Mucosa of stomach (tissue), 1 donor: ENCODE measurements around the gene KAT6B.
A peak's percentile ranks its signal among the peaks of the same experiment; 100 is the strongest.

Experiments
- H3K27me3 ChIP-seq: one replicate; pipeline ENCODE4 v1.7.0; 2013; ENCODE audit warnings: mild to moderate bottlenecking, low read length; ENCODE audit not compliant: control insufficient read depth, insufficient read depth
- H3K36me3 ChIP-seq: one replicate; pipeline ENCODE4 v1.7.0; 2013; ENCODE audit warnings: low read length; ENCODE audit not compliant: control insufficient read depth, insufficient read depth
- H3K4me1 ChIP-seq: one replicate; pipeline ENCODE4 v1.7.0; 2013; ENCODE audit warnings: mild to moderate bottlenecking, low read length; ENCODE audit not compliant: control insufficient read depth, insufficient read depth
- H3K4me3 ChIP-seq: one replicate; pipeline ENCODE4 v1.7.0; 2013; ENCODE audit warnings: low read length
- H3K9ac ChIP-seq: one replicate; pipeline ENCODE4 v1.7.0; 2013; ENCODE audit warnings: mild to moderate bottlenecking, low read length, moderate library complexity
- H3K9me3 ChIP-seq: one replicate; pipeline ENCODE4 v1.7.0; 2013; ENCODE audit warnings: mild to moderate bottlenecking, low read length, moderate library complexity; ENCODE audit not compliant: control insufficient read depth
- donor health status: Pancreatic carcinoma.

Gene KAT6B

DNA sequence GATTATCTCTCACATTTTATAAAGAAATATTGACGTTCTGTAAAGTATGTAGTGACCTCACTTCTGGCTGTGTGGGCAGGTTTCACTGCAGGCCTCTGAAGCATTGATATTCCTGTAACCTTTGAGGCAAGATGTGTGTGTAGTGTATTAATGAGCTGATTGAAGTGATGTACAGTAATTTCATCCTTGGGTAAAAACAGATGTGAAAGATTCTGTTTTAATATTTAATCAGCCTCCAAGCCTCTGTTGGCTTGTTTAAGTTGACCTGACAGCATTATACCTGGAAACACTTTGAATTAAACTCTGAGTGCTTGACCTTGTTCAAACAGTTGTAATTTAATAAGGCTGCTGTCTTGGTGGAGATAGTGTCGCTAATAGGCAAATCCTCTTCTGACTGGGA, 74.9 kb downstream of the KAT6B start:
- Histone ChIP-seq H3K36me3 (no peaks in the 10 kb centered on the region), H3K9me3 (no peaks in the 10 kb centered on the region), H3K4me3 (no peak overlapping the region), H3K9ac (no peak overlapping the region), H3K4me1 (peaks cover 37% of the 10 kb centered on the region), H3K27me3 (no peaks in the 10 kb centered on the region)

DNA sequence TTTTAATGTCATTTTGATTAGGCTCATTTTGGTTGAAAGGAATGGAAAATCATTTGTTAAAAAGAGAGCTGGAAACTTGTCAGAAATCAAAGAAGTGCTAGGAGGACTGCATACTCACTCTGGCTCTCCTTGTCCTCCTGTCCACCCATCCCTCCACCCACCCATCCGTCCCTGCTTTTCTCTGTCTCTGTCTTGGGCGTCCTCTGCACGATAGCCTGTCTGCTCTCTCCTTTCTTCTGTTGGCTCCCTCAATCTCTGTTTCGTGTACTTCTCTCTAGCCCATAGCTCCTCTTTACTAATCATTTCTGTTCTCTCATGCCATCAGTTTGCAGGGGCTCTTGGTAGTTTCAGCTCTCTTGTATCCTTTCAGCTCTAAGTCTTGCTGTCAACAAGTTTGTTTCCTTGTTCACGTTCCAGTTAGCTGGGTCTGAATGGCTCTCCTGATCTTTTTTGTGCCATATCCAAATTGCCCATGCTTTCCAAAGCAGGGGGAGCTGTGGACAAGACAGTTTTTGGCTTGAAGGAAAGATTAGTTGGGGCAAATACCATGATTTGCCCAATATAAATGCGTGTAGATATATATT, 75.6 kb downstream of the KAT6B start:
- Histone ChIP-seq H3K4me3 (no peak overlapping the region), H3K27me3 (no peaks in the 10 kb centered on the region), H3K9ac (no peak overlapping the region), H3K36me3 (no peaks in the 10 kb centered on the region), H3K9me3 (no peaks in the 10 kb centered on the region), H3K4me1 (peaks cover 30% of the 10 kb centered on the region)

DNA sequence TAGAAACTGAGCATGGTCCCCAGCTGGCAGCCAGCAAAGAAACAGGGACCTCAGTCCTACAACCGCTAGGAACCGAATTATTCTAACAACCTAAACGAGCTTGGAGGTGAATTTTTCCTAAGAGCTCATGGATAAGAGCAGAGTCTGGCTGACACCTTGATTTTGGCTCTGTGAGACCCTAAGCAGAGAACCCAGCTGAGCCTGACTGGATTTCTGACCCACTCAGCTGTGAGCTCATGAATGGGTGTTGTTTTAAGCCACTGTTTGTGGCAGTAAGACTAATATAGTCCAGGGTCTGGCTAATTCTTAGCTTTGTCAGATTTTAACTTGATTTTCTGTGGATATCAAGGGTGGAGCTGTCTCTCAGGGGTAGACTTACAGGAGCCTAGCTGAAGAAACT, 77.1 kb downstream of the KAT6B start:
- Histone ChIP-seq H3K4me3 (no peak overlapping the region), H3K4me1 (peaks cover 17% of the 10 kb centered on the region), H3K27me3 (no peaks in the 10 kb centered on the region), H3K9me3 (no peaks in the 10 kb centered on the region), H3K9ac (no peak overlapping the region), H3K36me3 (no peaks in the 10 kb centered on the region)

DNA sequence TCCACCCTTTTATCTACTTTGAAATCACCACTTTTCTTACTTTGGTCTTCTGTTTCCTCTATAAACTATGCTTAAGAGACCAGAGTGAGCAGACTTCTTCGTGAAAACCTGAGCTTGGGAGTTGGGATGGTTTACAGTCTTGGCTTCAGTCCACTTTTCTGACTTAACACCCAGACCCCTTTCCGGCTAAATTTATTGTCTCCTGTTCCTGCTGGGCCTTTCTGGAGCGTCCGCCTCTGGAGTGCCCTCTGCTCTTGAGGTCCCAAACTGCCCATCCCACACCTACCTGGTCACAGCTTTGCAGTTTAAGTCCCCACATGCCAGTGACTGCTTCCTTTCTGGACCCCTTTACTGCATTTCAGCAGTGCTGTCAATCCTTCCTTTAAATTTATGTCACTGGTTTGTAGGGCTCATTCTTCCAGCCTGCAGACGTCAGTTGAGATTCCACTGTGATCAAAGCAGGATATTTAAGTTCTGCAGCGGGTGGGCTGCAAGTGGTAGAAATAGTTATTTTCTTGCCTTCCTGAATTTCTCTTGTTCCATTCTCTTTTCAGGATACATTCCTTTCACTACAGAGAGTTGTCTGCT, 80.3 kb downstream of the KAT6B start:
- Histone ChIP-seq H3K36me3 (no peaks in the 10 kb centered on the region), H3K9me3 (no peaks in the 10 kb centered on the region), H3K4me3 (no peak overlapping the region), H3K4me1 (peaks cover 19% of the 10 kb centered on the region), H3K27me3 (no peaks in the 10 kb centered on the region), H3K9ac (no peak overlapping the region)

DNA sequence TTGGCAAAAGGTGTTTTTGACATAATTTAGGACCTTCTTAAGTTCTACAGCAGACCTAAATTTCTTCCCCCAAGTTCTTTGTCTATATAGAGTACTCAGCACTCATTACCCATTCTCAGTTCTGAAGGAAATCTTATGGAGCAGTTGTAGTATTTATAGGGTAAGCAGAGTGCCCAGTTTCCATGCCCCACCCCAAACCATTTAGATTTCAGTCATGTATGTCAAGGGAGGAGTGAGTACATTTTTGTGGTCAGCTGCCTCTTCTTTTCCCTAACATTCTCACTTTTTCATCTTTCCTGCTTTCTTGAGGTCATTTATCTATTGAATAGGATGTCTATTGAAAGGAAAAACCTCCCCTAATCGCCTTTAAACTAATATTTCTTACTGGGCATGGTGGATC, 83.3 kb downstream of the KAT6B start:
- H3K36me3 ChIP-seq: no peaks in the 10 kb centered on the region
- H3K4me1 ChIP-seq: peaks cover 14% of the 10 kb centered on the region
- H3K4me3 ChIP-seq: no peak overlapping the region
- no peak overlapping the region for H3K9ac ChIP-seq
- no peaks in the 10 kb centered on the region for H3K27me3 ChIP-seq
- H3K9me3 ChIP-seq: no peaks in the 10 kb centered on the region

DNA sequence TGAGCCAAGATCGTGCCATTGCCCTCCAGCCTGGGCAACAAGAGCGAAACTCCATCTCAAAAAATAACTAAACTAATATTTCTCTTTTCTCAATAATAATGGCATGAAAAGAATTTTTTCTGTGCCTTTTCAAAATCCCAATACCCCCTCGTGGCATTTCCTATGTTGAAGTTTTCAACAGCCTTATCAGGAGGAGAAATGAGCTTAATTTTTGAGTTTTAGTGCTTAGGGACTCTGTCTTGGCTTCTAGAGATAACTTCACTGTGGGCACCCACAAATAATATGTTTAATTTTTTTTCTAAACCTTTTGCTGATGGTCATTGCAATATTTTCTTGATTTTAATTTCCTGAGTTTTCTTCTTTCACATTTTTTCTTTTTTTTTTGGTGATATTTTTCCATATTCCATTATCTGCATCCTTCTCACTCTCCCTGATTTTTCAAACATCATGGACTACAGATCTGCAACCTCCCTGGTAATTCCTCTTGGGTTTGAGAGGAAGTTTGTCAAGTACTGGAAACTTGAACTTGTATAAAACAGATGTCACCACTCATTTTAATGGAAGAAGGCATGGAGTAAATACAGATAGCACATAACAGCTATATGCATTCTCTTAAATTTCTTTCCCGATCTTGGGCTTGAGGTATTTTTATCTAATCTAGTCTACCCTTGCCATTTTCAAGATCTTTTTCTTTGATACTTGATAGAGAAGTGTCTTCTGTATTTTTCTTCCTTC, 84.0 kb downstream of the KAT6B start:
- no peak overlapping the region for H3K9ac ChIP-seq
- no peaks in the 10 kb centered on the region for H3K36me3 ChIP-seq
- no peak overlapping the region for H3K4me3 ChIP-seq
- H3K4me1 ChIP-seq: peaks cover 17% of the 10 kb centered on the region
- H3K27me3 ChIP-seq: no peaks in the 10 kb centered on the region
- H3K9me3 ChIP-seq: no peaks in the 10 kb centered on the region

DNA sequence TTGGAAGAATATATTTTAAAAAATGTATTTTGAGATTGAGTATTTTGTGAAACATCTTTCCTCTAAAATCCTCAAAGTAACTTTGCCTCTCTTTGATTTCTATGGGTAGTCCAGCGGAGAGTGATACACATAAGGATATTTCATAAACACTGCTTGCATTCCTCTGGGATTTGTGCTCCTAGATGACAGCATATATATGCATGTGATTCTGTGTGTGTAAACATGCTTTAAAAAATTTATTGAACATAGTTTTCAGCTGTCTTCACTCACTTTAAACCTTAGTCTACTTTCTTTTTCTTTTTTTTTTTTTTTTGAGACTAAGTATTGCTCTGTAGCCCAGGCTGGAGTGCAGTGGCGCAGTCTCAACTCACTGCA, 84.6 kb downstream of the KAT6B start:
- no peaks in the 10 kb centered on the region for H3K36me3 ChIP-seq
- no peak overlapping the region for H3K9ac ChIP-seq
- H3K9me3 ChIP-seq: no peaks in the 10 kb centered on the region
- H3K27me3 ChIP-seq: no peaks in the 10 kb centered on the region
- H3K4me3 ChIP-seq: no peak overlapping the region
- peaks cover 19% of the 10 kb centered on the region for H3K4me1 ChIP-seq

DNA sequence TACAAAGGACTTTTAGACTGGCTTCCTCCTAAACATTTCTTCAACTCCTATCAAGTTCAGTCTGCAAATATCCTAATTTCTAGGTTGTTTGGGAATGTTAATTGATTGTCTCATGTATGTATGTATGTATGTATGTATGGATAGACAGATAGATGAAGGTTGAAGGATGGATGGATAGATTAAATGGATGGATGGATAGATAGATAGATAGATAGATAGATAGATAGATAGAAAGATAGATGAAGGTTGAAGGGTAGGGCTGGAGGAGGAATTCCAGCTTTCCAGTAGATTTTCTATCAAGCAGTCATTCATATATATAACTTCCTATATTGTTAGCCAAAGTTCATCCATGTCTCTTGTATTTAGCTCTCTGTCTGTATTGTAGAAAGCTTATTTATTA, 85.8 kb downstream of the KAT6B start:
- Histone ChIP-seq H3K9me3 (no peaks in the 10 kb centered on the region), H3K9ac (no peak overlapping the region), H3K36me3 (no peaks in the 10 kb centered on the region), H3K4me3 (no peak overlapping the region), H3K27me3 (no peaks in the 10 kb centered on the region), H3K4me1 (peaks cover 19% of the 10 kb centered on the region)

DNA sequence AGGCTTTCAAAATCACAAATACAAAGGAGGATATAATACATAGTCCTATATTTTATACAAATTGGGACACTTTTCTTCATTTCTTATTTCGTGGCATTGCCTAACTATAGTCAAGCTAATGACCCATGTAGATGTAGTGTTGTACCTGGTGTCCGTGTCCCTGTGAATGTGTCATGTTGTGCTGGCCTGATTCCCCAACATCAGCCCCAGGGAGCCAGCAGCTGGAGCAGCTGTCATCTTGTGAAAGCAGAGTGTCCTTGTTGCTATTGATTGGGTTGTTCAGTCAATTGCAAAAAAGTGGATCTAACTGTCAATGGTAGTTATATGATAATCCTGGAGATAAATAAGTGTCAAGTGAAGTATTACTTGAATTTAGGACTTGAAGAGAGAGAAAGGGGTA, 86.3 kb downstream of the KAT6B start:
- no peaks in the 10 kb centered on the region for H3K36me3 ChIP-seq
- H3K4me3 ChIP-seq: no peak overlapping the region
- no peak overlapping the region for H3K9ac ChIP-seq
- H3K9me3 ChIP-seq: no peaks in the 10 kb centered on the region
- H3K4me1 ChIP-seq: peaks cover 22% of the 10 kb centered on the region
- no peaks in the 10 kb centered on the region for H3K27me3 ChIP-seq

DNA sequence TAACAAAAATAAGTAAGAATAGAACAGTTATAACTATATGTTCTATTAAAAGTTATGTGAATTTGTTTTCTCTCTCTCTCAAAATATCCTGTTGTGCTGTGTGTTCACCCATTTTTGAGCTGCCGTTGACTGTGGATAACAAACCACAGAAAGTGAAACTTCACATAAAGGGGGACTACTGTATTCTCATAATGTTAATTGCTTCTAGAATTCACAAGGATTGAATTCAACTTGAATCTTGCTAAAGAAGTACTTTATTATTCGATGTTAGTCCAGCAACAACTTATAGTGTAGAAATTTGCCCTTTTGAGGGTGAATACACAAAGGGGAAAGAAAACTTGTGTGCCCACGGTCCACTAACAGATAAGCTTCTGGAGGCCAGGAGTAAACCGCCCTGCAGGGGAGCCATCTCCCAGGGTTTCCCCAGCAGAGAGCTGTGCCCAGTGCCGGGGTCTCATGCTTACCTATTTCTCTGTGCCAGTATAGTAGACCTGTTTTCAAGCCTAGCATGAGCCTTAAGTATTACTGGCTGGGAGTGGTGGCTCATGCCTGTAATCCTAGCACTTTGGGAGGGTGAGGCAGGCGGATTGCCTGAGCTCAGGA, 87.1 kb downstream of the KAT6B start:
- Histone ChIP-seq H3K4me1 (peaks cover 23% of the 10 kb centered on the region), H3K9me3 (no peaks in the 10 kb centered on the region), H3K9ac (peak overlapping the region; percentile 45), H3K27me3 (no peaks in the 10 kb centered on the region), H3K4me3 (no peak overlapping the region), H3K36me3 (no peaks in the 10 kb centered on the region)

DNA sequence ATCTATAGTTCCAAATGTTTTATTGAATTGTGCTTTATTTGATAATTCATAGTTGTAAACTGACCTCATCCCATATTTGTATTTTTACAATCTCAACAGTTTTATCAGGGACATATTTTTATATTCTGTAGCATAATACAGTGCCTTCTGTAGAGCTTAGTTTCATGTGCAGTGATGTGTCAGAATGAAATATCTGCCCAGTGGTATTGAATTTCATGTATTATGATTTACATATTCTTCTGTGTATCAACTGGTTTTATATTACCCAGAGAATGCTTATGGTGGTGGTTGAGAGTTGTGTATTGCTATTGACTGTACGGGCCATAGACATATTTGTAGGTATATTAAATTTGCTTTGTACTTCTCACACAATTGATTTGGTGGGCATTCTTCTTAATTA, 89.9 kb downstream of the KAT6B start:
- no peaks in the 10 kb centered on the region for H3K36me3 ChIP-seq
- H3K4me3 ChIP-seq: no peak overlapping the region
- H3K9me3 ChIP-seq: no peaks in the 10 kb centered on the region
- no peak overlapping the region for H3K9ac ChIP-seq
- H3K27me3 ChIP-seq: no peaks in the 10 kb centered on the region
- H3K4me1 ChIP-seq: peaks cover 17% of the 10 kb centered on the region

DNA sequence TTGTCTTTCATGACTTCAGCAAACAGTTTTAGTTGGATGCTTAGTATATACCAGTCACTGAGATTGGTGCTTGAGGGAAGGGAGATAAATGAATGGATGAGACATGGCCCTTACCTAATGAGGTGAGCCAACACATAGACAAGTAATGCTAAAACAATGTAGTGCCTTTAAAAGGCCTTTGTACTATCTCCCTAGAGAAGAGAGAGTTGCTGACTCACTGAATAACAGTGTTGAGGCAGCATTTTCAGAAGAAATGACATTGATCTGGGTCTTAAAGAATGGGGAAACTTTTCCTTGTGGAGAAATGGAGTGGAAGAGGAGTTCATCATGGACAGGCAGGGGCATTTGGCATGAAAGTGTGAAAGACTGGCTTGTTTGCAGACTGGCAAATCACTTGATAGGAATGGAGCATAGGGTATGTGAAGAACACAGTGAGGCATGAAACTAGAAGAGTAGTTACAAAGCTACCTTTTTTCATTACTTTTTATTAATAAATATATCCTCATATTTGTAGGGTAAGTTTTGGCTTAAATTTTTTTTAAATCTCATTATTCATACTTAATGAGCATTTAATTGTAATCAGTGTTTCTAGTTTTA, 91.2 kb downstream of the KAT6B start:
- Histone ChIP-seq H3K27me3 (no peaks in the 10 kb centered on the region), H3K4me1 (peaks cover 29% of the 10 kb centered on the region), H3K36me3 (no peaks in the 10 kb centered on the region), H3K9ac (no peak overlapping the region), H3K4me3 (no peak overlapping the region), H3K9me3 (no peaks in the 10 kb centered on the region)
